ENCODE measurements around the gene ABCF3. TPM values are rescaled to one million over a fixed set of nuclear protein-coding genes. Genes with fewer than 3 reads are reported as not detected.

Gene ABCF3
- total RNA-seq, 1 donor from 2014 or later = 73.4 TPM

DNA sequence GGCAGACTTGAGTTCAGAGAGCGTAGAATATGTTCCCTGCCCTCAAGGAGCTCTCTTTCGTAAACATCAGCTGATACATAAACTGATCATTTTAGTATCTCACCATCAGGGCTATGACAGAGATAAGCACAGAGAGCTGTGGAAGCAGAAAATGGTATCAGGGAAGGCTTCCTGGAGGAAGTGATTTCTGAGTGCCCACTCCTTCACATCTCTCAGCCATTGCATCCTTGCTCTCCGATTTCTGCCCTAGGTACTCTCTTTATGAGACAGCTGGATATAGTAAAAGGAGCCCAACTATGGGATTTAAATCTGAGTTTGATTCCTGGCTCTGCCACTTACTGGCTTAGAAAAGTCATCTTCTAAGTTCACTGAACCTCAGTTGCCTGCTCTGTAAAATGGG lies 20.5 kb upstream of the ABCF3 start:
- intact Hi-C loops (cut with micrococcal nuclease) = no loop called here

- intact Hi-C loops (cut with micrococcal nuclease) = no loop called here
Measured at GRCh38 chr3:184166671-184167070, 19.3 kb upstream of the ABCF3 start.

DNA sequence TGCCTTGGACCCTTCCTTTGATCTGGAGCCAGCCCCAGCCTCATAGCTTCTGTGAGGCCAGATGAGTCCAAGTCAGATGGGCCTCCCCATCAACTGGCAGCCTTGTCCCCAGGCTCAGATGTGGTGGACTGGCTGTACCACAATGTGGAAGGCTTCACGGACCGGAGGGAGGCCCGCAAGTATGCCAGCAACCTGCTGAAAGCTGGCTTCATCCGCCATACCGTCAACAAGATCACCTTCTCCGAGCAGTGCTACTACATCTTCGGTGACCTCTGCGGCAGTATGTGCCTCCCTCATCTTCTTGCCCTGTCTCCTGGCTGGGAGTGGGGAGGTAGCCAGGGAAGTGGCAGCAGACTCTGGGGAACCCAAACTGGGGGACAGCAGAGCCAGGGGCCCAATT lies 18.2 kb upstream of the ABCF3 start:
- intact Hi-C loops (cut with micrococcal nuclease) = no loop called here

GRCh38 chr3:184168363-184169120 lies 17.5 kb upstream of the ABCF3 start:
- intact Hi-C loops (cut with micrococcal nuclease) = no loop called here

GRCh38 chr3:184169896-184170875 lies 15.8 kb upstream of the ABCF3 start:
- intact Hi-C loops (cut with micrococcal nuclease) = loop anchor here (5.0 to 10.0 kb wide), 2 partner anchors 473 to 1325 kb away; partner anchors contain the start of genes TMEM41A and YEATS2

DNA sequence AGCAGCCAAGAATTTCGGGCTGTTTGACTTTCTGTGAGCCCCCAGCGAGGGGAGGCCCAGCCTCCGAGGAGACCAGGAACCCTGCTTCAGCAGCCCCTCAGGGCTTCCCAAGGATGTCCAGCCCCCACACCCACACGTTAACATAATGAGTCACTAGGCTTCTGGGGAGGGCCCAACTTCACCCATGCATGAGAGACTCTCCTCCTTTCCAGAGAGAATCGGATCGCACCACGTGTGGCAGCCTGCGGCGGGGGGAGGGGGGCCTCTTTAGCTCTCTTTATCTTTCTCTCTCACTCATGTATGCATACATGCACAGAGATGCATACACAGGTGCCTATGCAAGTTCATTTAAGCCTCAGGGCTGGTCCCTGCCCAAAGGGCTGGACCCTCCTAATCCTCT lies 14.4 kb upstream of the ABCF3 start:
- intact Hi-C loops (cut with micrococcal nuclease) = loop anchor here (5.0 to 10.0 kb wide), 2 partner anchors 474 to 1323 kb away; partner anchors contain the start of genes TMEM41A and YEATS2

DNA sequence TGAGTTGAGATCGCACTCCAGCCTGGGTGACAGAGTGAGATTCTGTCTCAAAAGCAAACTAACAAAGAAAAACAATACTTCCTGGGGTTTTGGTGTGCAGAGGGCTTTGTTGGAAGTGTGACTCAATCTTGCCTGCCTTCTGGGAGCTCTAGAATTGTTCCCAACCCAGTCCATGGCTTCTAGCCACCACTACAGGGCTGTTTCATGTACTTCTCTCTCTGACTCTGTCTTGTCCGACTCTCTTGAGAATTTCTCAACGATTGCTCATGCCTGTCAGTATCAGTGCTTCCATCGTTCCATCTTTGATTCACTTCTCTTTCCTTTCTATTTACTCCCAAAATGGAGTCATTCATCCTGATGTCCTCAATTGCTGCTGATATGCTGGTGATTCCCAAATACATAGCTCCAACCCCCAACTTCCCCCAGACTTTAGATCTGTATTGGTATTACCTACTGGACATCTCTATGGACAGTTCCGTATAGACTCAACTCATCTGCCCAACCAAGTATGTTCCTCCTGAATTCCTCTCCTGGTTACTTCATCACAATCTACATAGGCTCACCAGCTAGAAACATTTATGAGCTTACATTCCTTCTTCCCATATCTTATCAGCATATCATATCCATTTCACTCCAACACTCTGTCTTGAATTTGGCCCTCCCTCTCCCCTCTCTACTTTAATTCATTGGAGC lies 13.2 kb upstream of the ABCF3 start:
- intact Hi-C loops (cut with micrococcal nuclease) = loop anchor here (5.0 to 10.0 kb wide), 2 partner anchors 476 to 1322 kb away; partner anchors contain the start of genes TMEM41A and YEATS2

GRCh38 chr3:184173374-184173722 lies 12.7 kb upstream of the ABCF3 start:
- intact Hi-C loops (cut with micrococcal nuclease) = loop anchor here (5.0 to 10.0 kb wide), 2 partner anchors 476 to 1321 kb away; partner anchors contain the start of genes TMEM41A and YEATS2

GRCh38 chr3:184174284-184174645 lies 11.7 kb upstream of the ABCF3 start:
- intact Hi-C loops (cut with micrococcal nuclease) = loop anchor here (1.0 to 10.0 kb wide), 15 partner anchors 11 to 1413 kb away; partner anchors contain the start of genes ABCC5, EEF1AKMT4, EIF2B5 and EIF4G1

GRCh38 chr3:184174646-184175492 lies 11.1 kb upstream of the ABCF3 start, which contains the start of gene AP2M1:
Gene AP2M1, plus strand, starts transcription at chr3:184174855. Its CDS starts 2,139 bp downstream, at chr3:184176994.
- intact Hi-C loops (cut with micrococcal nuclease) = loop anchor here (1.0 to 10.0 kb wide), 15 partner anchors 10 to 1412 kb away; partner anchors contain the start of genes ABCC5, EEF1AKMT4, EIF2B5 and EIF4G1

GRCh38 chr3:184175506-184175905 lies 10.5 kb upstream of the ABCF3 start:
- intact Hi-C loops (cut with micrococcal nuclease) = loop anchor here (2.0 to 10.0 kb wide), 2 partner anchors 1319 to 1411 kb away; partner anchors contain the start of genes SENP2 and TMEM41A

- intact Hi-C loops (cut with micrococcal nuclease) = loop anchor here (2.0 to 10.0 kb wide), 2 partner anchors 1319 to 1411 kb away; partner anchors contain the start of genes SENP2 and TMEM41A
Measured at GRCh38 chr3:184175981-184176376, 10.0 kb upstream of the ABCF3 start.

DNA sequence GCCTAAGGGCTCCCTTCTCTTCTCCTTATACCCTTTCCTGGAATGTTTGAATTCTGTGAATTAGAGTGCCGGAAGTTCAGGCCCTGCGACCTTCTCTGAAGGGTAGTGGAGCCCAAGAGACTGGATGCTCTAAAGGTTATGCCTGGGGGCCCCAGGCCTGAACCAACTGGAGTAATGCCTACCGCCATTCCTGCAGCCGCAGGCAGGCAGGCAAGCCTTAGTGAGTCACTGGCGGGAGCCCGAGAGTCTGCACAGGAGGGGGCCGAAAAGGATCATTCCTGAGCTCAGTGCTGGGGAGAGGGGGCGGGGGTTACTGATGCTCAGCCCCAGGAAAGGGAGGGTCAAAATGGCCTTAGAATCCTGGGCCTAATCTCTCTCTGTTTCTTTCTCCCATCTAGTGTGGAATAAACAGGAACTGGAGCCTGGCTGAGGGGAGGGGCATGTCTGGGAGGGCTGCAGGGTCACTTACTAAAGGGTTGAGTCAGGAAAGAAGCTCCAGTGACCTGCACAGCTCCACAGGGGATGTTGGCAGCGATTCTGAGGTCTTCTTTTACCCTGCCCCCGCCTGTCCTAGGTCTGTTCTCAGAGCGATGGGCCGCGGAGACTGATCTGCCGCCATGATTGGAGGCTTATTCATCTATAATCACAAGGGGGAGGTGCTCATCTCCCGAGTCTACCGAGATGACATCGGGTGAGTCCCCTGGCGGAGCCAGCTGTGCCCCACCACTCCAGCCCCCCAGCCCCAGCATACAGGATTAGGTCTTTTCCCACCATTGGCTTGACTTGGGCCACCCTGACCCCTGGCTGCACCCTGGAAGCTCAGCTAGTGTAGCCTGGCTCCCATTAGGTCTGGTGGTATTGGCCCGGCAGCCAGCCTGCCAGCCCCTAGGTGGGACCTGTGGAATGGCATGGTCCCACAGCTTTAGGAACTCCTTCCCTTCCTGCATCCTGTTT lies 9.3 kb upstream of the ABCF3 start:
- intact Hi-C loops (cut with micrococcal nuclease) = loop anchor here (10.0 kb wide), 1 partner anchor 1318 kb away; the partner anchor contains the start of gene TMEM41A

GRCh38 chr3:184177331-184177731 lies 8.7 kb upstream of the ABCF3 start:
- intact Hi-C loops (cut with micrococcal nuclease) = loop anchor here (10.0 kb wide), 1 partner anchor 1317 kb away; the partner anchor contains the start of gene TMEM41A

- intact Hi-C loops (cut with micrococcal nuclease) = loop anchor here (10.0 kb wide), 1 partner anchor 1317 kb away; the partner anchor contains the start of gene TMEM41A
Measured at GRCh38 chr3:184177767-184178306, 8.2 kb upstream of the ABCF3 start.

- intact Hi-C loops (cut with micrococcal nuclease) = loop anchor here (10.0 kb wide), 1 partner anchor 1316 kb away; the partner anchor contains the start of gene TMEM41A
Measured at GRCh38 chr3:184178521-184179138, 7.4 kb upstream of the ABCF3 start.

GRCh38 chr3:184180165-184180564 lies 5.8 kb upstream of the ABCF3 start:
- intact Hi-C loops (cut with micrococcal nuclease) = no loop called here

All from T-helper 1 cell treated with Interleukin-12 subunit alpha and Interleukin-12 subunit beta and Interleukin-4 antibody, amounts not matched to agents 30 ng/mL and 1 ng/mL, for 36 hours (primary cell).